ENCODE results near the gene CYP2A13. TPM values are rescaled to one million over a fixed set of nuclear protein-coding genes. Genes with fewer than 3 reads are reported as not detected.
"Not testable (repeated sequence)": the region's sequence is repeated elsewhere in the genome, so short reads cannot be mapped to it uniquely, and the experiment has no call there.

Gene CYP2A13
- total and polyA plus RNA-seq, 10 of the 15 experiments (the other 5 are each of a cell fraction or from before 2014, with no cell fraction given), result not detected

DNA sequence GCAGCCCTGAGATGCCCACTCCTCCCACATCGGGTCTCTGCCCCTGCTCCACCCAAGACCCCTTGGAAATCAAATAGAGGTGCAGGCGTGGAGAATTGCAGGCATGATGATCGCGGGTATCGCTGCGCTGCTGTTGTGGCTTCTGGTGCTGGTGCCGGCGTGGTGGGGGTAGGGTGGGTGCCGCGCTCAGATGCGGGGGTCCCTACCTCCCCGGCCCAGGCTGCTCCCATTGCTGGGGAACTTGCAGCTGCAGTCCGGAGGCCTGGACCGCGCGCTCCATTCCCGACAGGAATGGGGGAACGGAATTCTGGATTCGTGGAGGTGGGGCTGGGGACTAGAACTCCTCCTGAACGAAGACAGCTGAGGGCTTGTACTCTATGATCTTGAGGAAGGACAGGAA, 46.4 kb downstream of the CYP2A13 start:
- Histone ChIP-seq H3K4me3 (no peak overlapping the region), H3K4me1 (ENCODE audit: control insufficient read depth, insufficient read depth, low read length) (no peaks in the 10 kb centered on the region), H3K9me3 (replicated peaks; ENCODE audit: control insufficient read depth, insufficient read depth, low read length) (no peaks in the 10 kb centered on the region), H4K20me1 (ENCODE audit: control insufficient read depth, insufficient read depth) (no peaks in the 10 kb centered on the region), H3K9ac (ENCODE audit: control insufficient read depth, insufficient read depth, low read length) (no peak overlapping the region), H3K4me2 (ENCODE audit: control insufficient read depth, insufficient read depth) (no peak overlapping the region), H3K27ac (ENCODE audit: control insufficient read depth, insufficient read depth) (no peak overlapping the region), H3K36me3 (ENCODE audit: control insufficient read depth in 2 of 2, insufficient read depth in 2 of 2, low read length in 1 of 2) (no peaks in the 10 kb centered on the region), H3K79me2 (ENCODE audit: control insufficient read depth, insufficient read depth, low read length) (no peaks in the 10 kb centered on the region), H3K27me3 (replicated peaks in 1 of 2; ENCODE audit: control insufficient read depth in 2 of 2, insufficient read depth in 2 of 2, low read length in 1 of 2) (no peaks in the 10 kb centered on the region; a peak in 1 of 4 replicates), H2AFZ (ENCODE audit: control insufficient read depth, low read depth, low read length) (no peak overlapping the region)
- TF ChIP-seq SP1 (IDR thresholded peaks at IDR 0.05; ENCODE audit: low read depth, low read length), result no peak
- TF ChIP-seq NFYA (IDR thresholded peaks at IDR 0.05; ENCODE audit: borderline replicate concordance, low read depth, low read length), result no peak
- no peak for TF ChIP-seq TARDBP (IDR thresholded peaks at IDR 0.05; ENCODE audit: borderline replicate concordance)
- TF ChIP-seq KAT2A (conservative IDR thresholded peaks at IDR 0.05; ENCODE audit: control insufficient read depth, low read depth, low read length), result no peak
- TF ChIP-seq WRNIP1 (IDR thresholded peaks at IDR 0.05; ENCODE audit: borderline replicate concordance, low read depth, low read length), result no peak
- ChIA-PET CTCF (no interaction called here), RAD21 (ENCODE audit: unreplicated experiment) (no interaction called here), SMC1A (ENCODE audit: uncharacterized antibody, unreplicated experiment) (no interaction called here), POLR2A (no interaction called here)
- intact Hi-C loops (cut with micrococcal nuclease; ENCODE audit: unreplicated experiment), result no loop called here
- in situ Hi-C loops (cut with MboI), result loop anchor here (5.0 kb wide), 1 partner anchor 322 kb away; no protein-coding TSS in a partner anchor
- ATAC-seq (no peak), FAIRE-seq (no peak), DNase-seq (ENCODE audit: low read depth, low spot score) (no peak)
- no TSS peak for BruUV-seq (replicated peaks)
- WGBS (ENCODE audit: insufficient coverage, insufficient replicate concordance, low lambda C conversion rate, missing lambda C conversion rate), result 63% methylated on average over 20 of the region's 20 CpGs

DNA sequence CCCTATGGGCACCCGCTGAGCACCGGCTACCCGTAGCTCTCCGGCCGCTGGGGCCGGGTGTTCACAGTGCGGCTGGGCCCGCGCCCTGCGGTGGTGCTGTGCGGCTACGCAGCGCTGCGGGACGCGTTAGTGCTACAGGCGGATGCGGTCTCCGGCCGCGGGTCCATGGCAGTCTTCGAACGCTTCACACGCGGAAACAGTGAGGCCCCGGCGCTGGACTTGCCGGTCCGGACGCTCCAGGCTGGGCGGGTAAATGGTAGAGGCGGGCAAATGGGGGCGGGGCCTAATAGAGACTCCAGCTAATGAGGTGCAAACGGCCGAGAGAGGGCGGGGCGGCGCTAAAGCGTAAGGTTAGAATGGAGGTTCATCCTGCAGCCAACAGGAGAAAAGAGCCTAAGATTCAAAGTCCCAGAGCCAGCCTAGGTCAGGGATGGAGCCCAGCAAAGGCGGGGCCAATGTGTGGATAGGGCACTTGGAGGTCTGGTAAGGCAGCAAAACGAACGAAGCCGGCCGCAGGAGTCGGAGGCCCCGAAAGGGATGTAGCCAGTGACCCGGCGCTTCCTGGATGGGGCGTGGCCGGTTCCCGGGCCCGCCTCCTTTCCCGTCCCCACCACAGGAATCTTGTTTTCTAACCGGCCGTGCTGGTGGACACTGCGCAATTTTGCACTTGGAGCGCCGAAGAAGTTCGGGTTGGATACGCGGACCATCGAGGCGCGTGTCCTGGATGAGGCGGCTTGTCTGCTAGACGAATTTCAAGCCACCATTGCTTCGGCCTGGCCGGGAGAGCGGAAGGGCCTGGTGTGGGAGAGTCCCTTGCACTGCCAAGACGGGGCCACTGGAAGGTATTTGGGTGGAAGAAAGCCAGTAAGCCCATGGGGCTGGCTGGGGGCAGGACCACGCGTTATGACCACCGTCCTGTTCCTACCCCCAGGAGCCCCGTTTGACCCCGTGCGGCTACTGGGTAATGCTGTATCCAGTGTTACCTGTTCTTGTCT, 47.4 kb downstream of the CYP2A13 start:
- H2AFZ ChIP-seq (ENCODE audit: control insufficient read depth, low read depth, low read length); CTCF ChIA-PET: not testable (repeated sequence)
- 0 out of 2 replicates have a peak overlapping the region, but pooled peaks have one; percentile 42 for H3K4me2 ChIP-seq (ENCODE audit: control insufficient read depth, insufficient read depth)

More for the DNA sequence above, 47.4 kb downstream of the CYP2A13 start:
- H3K9me3 ChIP-seq (replicated peaks; ENCODE audit: control insufficient read depth, insufficient read depth, low read length); H3K27me3 ChIP-seq (replicated peaks in 1 of 2; ENCODE audit: control insufficient read depth in 2 of 2, insufficient read depth in 2 of 2, low read length in 1 of 2); H3K4me3 ChIP-seq; H4K20me1 ChIP-seq (ENCODE audit: control insufficient read depth, insufficient read depth); SMC1A ChIA-PET (ENCODE audit: uncharacterized antibody, unreplicated experiment); H3K4me1 ChIP-seq (ENCODE audit: control insufficient read depth, insufficient read depth, low read length); H3K79me2 ChIP-seq (ENCODE audit: control insufficient read depth, insufficient read depth, low read length); DNase-seq (ENCODE audit: low read depth, low spot score); RAD21 ChIA-PET (ENCODE audit: unreplicated experiment); POLR2A ChIA-PET; H3K27ac ChIP-seq (ENCODE audit: control insufficient read depth, insufficient read depth); in situ Hi-C loops (cut with MboI); H3K36me3 ChIP-seq (ENCODE audit: control insufficient read depth in 2 of 2, insufficient read depth in 2 of 2, low read length in 1 of 2); intact Hi-C loops (cut with micrococcal nuclease; ENCODE audit: unreplicated experiment); H3K9ac ChIP-seq (ENCODE audit: control insufficient read depth, insufficient read depth, low read length); BruUV-seq (replicated peaks): not testable (repeated sequence)
- peak; percentile 94 for ATAC-seq
- peak; percentile 91 for FAIRE-seq
- WGBS (ENCODE audit: insufficient coverage, insufficient replicate concordance, low lambda C conversion rate, missing lambda C conversion rate), result 56% methylated on average over 29 of the region's 76 CpGs
